ENCODE data around the gene RBM33.

DNA sequence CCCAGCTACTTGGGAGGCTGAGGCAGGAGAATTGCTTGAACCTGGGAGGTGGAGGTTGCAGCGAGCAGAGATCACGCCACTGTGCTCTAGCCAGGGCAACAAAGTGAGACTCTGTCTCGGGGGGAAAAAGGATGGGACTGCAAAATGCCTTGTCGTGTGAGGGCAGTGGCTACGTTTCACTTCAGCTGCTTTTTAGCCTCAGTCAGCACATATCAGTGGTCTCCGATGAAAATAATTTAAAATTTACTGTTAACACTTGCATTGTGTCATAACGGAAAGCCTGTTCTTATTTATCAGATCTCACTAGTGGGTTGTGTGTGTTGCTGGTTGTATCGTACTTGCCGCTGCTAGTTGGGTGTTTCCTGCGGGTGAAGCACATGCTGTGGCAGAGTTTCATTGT lies 61.9 kb downstream of the RBM33 start:
- TF ChIP-seq, protein P1, sequence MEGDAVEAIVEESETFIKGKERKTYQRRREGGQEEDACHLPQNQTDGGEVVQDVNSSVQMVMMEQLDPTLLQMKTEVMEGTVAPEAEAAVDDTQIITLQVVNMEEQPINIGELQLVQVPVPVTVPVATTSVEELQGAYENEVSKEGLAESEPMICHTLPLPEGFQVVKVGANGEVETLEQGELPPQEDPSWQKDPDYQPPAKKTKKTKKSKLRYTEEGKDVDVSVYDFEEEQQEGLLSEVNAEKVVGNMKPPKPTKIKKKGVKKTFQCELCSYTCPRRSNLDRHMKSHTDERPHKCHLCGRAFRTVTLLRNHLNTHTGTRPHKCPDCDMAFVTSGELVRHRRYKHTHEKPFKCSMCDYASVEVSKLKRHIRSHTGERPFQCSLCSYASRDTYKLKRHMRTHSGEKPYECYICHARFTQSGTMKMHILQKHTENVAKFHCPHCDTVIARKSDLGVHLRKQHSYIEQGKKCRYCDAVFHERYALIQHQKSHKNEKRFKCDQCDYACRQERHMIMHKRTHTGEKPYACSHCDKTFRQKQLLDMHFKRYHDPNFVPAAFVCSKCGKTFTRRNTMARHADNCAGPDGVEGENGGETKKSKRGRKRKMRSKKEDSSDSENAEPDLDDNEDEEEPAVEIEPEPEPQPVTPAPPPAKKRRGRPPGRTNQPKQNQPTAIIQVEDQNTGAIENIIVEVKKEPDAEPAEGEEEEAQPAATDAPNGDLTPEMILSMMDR (IDR thresholded peaks at IDR 0.05) = no peak
- TF ChIP-seq POLR2A (IDR thresholded peaks at IDR 0.05; ENCODE audit: low read depth) (no peak), POLR2AphosphoS5 (IDR thresholded peaks at IDR 0.05) (no peak), EP300 (IDR thresholded peaks at IDR 0.05) (no peak)

Measured in esophagus muscularis mucosa (tissue), 4 donors.